Measurements from ENCODE around the gene IL11.

- TF ChIP-seq GATA2 (IDR thresholded peaks at IDR 0.05; ENCODE audit: low read depth, low read length) (no peak), GATA3 (IDR thresholded peaks at IDR 0.05; ENCODE audit: low read depth, low read length) (no peak)
Observed at GRCh38 chr19:55346725-55347441, 23.4 kb downstream of the IL11 start.

All from SH-SY5Y (cell line).